Activated naive CD4-positive, alpha-beta T cell treated with anti-CD3 and anti-CD28 coated beads for 36 hours (primary cell): ENCODE measurements around the gene SLC36A1. TPM values are rescaled to one million over a fixed set of nuclear protein-coding genes. Genes with fewer than 3 reads are reported as not detected.
"Not testable (repeated sequence)": the region's sequence is repeated elsewhere in the genome, so short reads cannot be mapped to it uniquely, and the experiment has no call there.

Experiments used
- CTCF ChIA-PET: fragments of 350-600 bp; sonication (Branson Sonifier 250); formaldehyde crosslinking; loops from one replicate; lab custom pipeline; 2021; ENCODE audit warnings: antibody characterized with exemption; lab: Charles Lee
- DNase-seq: peaks from one replicate; pipeline ENCODE4 v3.0.0-alpha.2; 2020
- H3K27ac Mint-ChIP-seq: one replicate; pipeline ENCODE4 v1.8.0; 2021; ENCODE audit warnings: mild to moderate bottlenecking, mixed read lengths
- H3K27me3 Mint-ChIP-seq: one replicate; pipeline ENCODE4 v1.8.0; 2021; ENCODE audit warnings: low read depth, mixed read lengths
- H3K36me3 Mint-ChIP-seq: one replicate; pipeline ENCODE4 v1.8.0; 2021; ENCODE audit warnings: low read depth, mixed read lengths
- H3K4me1 Mint-ChIP-seq: one replicate; pipeline ENCODE4 v1.8.0; 2021; ENCODE audit warnings: low read depth, mixed read lengths
- H3K4me3 Mint-ChIP-seq: one replicate; pipeline ENCODE4 v1.8.0; 2021; ENCODE audit warnings: mild to moderate bottlenecking, moderate library complexity, mixed read lengths
- H3K9me3 Mint-ChIP-seq: one replicate; pipeline ENCODE4 v1.8.0; 2021; ENCODE audit warnings: mixed read lengths
- intact Hi-C: fragments of 100-400 bp; cut with micrococcal nuclease; formaldehyde crosslinking; loops from one replicate; pipeline ENCODE4 v1.15.1; 2023
- total RNA-seq, 2 experiments: library from RNA; stranded (reverse); gene quantifications; one replicate each; pipeline ENCODE4 v1.2.3, GENCODE V29; 2021

Gene SLC36A1
- total RNA-seq, 2 experiments from 2014 or later = 2.6 to 3.1 TPM

- Mint-ChIP-seq H3K9me3 (no peaks in the 10 kb centered on the region), H3K36me3 (no peaks in the 10 kb centered on the region), H3K27me3 (no peaks in the 10 kb centered on the region), H3K27ac (no peak overlapping the region), H3K4me1 (no peaks in the 10 kb centered on the region), H3K4me3 (no peak overlapping the region)
- no peak for DNase-seq
- CTCF ChIA-PET = no interaction called here
- intact Hi-C loops = no loop called here
Measured at GRCh38 chr5:151495320-151495719, 47.9 kb downstream of the SLC36A1 start.

DNA sequence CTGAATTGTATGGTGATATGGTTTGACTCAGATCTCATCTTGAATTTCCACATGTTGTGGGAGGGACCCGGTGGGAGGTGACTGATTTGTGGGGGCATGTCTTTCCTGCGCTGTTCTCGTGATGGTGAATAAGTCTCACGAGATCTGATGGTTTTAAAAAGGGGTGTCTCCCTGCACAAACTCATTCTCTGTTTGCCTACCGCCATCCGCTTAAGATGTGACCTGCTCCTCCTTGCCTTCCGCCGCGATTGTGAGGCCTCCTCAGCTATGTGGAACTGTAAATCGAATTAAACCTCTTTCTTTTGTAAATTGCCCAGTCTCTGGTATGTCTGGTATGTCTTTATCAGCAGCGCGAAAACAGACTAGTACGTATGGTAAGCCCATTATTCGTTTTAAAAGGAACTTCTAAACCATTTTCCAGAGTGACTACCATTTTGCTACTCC, 48.7 kb downstream of the SLC36A1 start:
- H3K4me1 Mint-ChIP-seq = peaks cover 4% of the 10 kb centered on the region
- no peak overlapping the region for H3K4me3 Mint-ChIP-seq
- no peaks in the 10 kb centered on the region for H3K9me3 Mint-ChIP-seq
- CTCF ChIA-PET = no interaction called here
- no peak for DNase-seq
- H3K27ac Mint-ChIP-seq = no peak overlapping the region
- intact Hi-C loops = no loop called here
- no peaks in the 10 kb centered on the region for H3K36me3 Mint-ChIP-seq
- H3K27me3 Mint-ChIP-seq = no peaks in the 10 kb centered on the region

GRCh38 chr5:151497391-151498002, 50.1 kb downstream of the SLC36A1 start:
- H3K4me3 Mint-ChIP-seq = no peak overlapping the region
- DNase-seq = no peak
- no peaks in the 10 kb centered on the region for H3K36me3 Mint-ChIP-seq
- CTCF ChIA-PET = interaction anchor here (0.6 to 1.3 kb wide), 2 partner anchors 25 to 155 kb away, joined by 3 to 4 read pairs; no protein-coding TSS in a partner anchor
- no peak overlapping the region for H3K27ac Mint-ChIP-seq
- no peaks in the 10 kb centered on the region for H3K9me3 Mint-ChIP-seq
- H3K27me3 Mint-ChIP-seq = no peaks in the 10 kb centered on the region
- intact Hi-C loops = no loop called here
- H3K4me1 Mint-ChIP-seq = peaks cover 4% of the 10 kb centered on the region

- H3K9me3 Mint-ChIP-seq = no peaks in the 10 kb centered on the region
- no peak overlapping the region for H3K27ac Mint-ChIP-seq
- no peak for DNase-seq
- H3K4me3 Mint-ChIP-seq = no peak overlapping the region
- H3K36me3 Mint-ChIP-seq = no peaks in the 10 kb centered on the region
- intact Hi-C loops = no loop called here
- peaks cover 4% of the 10 kb centered on the region for H3K4me1 Mint-ChIP-seq
- H3K27me3 Mint-ChIP-seq = no peaks in the 10 kb centered on the region
- CTCF ChIA-PET = interaction anchor here (0.6 to 3.9 kb wide), 5 partner anchors 11 to 171 kb away, joined by 3 to 18 read pairs (median 4); partner anchors contain the start of gene SLC36A1
Measured at GRCh38 chr5:151498395-151499155, 51.2 kb downstream of the SLC36A1 start.

GRCh38 chr5:151499501-151500035, 52.2 kb downstream of the SLC36A1 start:
- Mint-ChIP-seq H3K27ac (no peak overlapping the region), H3K9me3 (no peaks in the 10 kb centered on the region), H3K4me3 (no peak overlapping the region), H3K27me3 (no peaks in the 10 kb centered on the region), H3K36me3 (no peaks in the 10 kb centered on the region), H3K4me1 (peaks cover 4% of the 10 kb centered on the region)
- CTCF ChIA-PET = interaction anchor here (0.6 to 3.9 kb wide), 8 partner anchors 9 to 172 kb away, joined by 3 to 18 read pairs (median 4); partner anchors contain the start of gene SLC36A1
- intact Hi-C loops = loop anchor here (1.0 kb wide), 4 partner anchors 52 to 272 kb away; partner anchors contain the start of genes G3BP1 and SLC36A1
- no peak for DNase-seq

GRCh38 chr5:151504006-151504405, 56.6 kb downstream of the SLC36A1 start:
- Mint-ChIP-seq H3K27ac (no peak overlapping the region), H3K4me1 (peaks cover 4% of the 10 kb centered on the region), H3K27me3 (no peaks in the 10 kb centered on the region), H3K9me3 (no peaks in the 10 kb centered on the region), H3K4me3 (no peak overlapping the region), H3K36me3 (no peaks in the 10 kb centered on the region)
- DNase-seq = no peak
- intact Hi-C loops = no loop called here
- CTCF ChIA-PET = no interaction called here

DNA sequence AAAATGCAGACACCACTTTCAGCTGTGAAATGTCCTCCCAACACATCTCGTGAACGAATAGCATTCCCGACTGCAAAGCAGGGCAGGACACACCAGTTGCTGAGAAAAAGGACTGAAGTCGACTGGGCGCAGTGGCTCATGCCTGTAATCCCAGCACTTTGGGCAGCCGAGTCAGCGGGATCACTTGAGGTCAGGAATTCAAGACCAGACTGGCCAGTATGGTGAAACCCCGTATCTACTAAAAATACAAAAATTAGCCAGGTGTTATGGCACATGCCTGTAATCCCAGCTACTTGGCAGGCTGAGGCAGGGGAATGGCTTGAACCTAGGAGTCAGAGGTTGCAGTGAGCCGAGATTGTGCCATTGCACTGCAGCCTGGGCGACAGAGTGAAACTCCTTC, 60.9 kb downstream of the SLC36A1 start:
- CTCF ChIA-PET = interaction anchor here (0.6 to 2.0 kb wide), 2 partner anchors 61 to 122 kb away, joined by 3 to 8 read pairs; partner anchors contain the start of gene SLC36A1
- intact Hi-C loops, H3K27ac Mint-ChIP-seq, H3K4me1 Mint-ChIP-seq, H3K9me3 Mint-ChIP-seq, H3K27me3 Mint-ChIP-seq, H3K4me3 Mint-ChIP-seq, DNase-seq, H3K36me3 Mint-ChIP-seq: not testable (repeated sequence)

- H3K9me3 Mint-ChIP-seq = no peaks in the 10 kb centered on the region
- CTCF ChIA-PET = interaction anchor here (0.8 to 2.0 kb wide), 4 partner anchors 10 to 265 kb away, joined by 3 to 8 read pairs (median 4); partner anchors contain the start of gene SLC36A1
- H3K4me3 Mint-ChIP-seq = no peak overlapping the region
- H3K4me1 Mint-ChIP-seq = no peaks in the 10 kb centered on the region
- intact Hi-C loops = no loop called here
- H3K27me3 Mint-ChIP-seq = no peaks in the 10 kb centered on the region
- H3K27ac Mint-ChIP-seq = no peak overlapping the region
- no peak for DNase-seq
- H3K36me3 Mint-ChIP-seq = no peaks in the 10 kb centered on the region
Measured at GRCh38 chr5:151509231-151509630, 61.8 kb downstream of the SLC36A1 start.

DNA sequence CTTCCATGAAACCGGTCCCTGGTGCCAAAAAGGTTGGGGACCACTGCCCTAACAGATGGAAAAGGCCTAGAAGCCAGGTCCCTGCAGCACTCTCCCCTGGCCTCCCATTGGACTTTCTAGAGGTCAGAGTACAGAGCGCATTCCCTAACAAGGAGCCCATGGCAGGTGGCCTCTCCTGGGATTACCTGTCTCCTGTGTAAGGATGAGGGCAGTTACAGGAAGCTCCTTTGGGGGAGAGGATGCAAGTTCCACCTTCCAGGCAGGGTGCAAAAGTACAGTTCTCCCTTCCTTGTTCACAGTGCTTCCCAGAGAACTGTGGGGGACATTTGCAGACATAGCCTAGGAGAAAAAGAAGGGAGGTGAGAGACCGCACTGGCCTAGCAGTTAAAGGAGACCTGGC, 62.4 kb downstream of the SLC36A1 start:
- Mint-ChIP-seq H3K27me3 (no peaks in the 10 kb centered on the region), H3K4me3 (no peak overlapping the region), H3K27ac (no peak overlapping the region), H3K36me3 (no peaks in the 10 kb centered on the region), H3K4me1 (no peaks in the 10 kb centered on the region), H3K9me3 (no peaks in the 10 kb centered on the region)
- CTCF ChIA-PET = interaction anchor here (0.8 to 2.0 kb wide), 3 partner anchors 11 to 264 kb away, joined by 4 to 8 read pairs (median 5); partner anchors contain the start of gene SLC36A1
- intact Hi-C loops = no loop called here
- no peak for DNase-seq

DNA sequence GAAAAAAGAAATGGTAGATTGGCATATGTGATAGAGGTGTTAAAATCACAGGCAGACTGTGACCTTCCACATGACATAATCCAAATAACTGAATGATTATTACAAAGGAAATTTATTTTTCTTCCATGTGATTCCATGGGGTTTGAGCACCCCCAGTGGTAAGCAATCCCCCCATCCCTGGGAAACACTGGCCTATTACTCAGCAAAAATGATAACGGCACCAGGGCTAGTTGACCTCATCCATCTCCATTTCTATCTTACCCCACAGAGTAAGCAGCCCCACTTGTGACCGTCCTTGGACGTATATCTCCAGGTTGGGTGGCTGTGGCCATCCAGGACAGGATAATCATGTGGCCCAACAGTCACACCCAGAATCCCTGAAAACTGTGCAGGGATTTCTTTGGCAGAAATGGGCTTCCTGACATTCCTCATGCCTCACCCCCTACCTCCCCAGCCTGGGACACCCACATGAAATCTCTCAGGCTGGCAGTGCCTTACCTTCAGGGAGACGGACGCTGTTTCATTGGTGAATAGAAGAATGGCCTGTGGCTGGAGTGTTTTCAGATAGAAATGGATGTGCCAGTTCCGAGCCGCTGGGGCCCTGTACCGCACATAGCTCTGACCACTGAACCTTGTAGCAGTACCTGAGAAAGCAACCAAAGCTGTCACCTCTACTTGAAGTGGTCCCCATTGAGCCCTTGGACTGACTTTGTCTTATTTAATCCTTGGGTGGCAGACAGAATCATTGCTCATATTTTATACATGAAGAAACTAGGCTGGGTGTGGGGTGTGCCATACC, 69.9 kb downstream of the SLC36A1 start:
- H3K36me3 Mint-ChIP-seq = no peaks in the 10 kb centered on the region
- no peak for DNase-seq
- no peaks in the 10 kb centered on the region for H3K9me3 Mint-ChIP-seq
- CTCF ChIA-PET = no interaction called here
- no peak overlapping the region for H3K27ac Mint-ChIP-seq
- intact Hi-C loops = no loop called here
- H3K4me3 Mint-ChIP-seq = no peak overlapping the region
- H3K4me1 Mint-ChIP-seq = peaks cover 1% of the 10 kb centered on the region
- no peaks in the 10 kb centered on the region for H3K27me3 Mint-ChIP-seq

- peaks cover 5% of the 10 kb centered on the region for H3K4me1 Mint-ChIP-seq
- intact Hi-C loops = loop anchor here (5.0 kb wide), 2 partner anchors 393 to 1043 kb away; no protein-coding TSS in a partner anchor
- no peaks in the 10 kb centered on the region for H3K9me3 Mint-ChIP-seq
- H3K27ac Mint-ChIP-seq = no peak overlapping the region
- no peak for DNase-seq
- CTCF ChIA-PET = interaction anchor here (0.7 to 2.7 kb wide), 8 partner anchors 13 to 251 kb away, joined by 3 to 20 read pairs (median 4); partner anchors contain the start of gene SLC36A1
- no peaks in the 10 kb centered on the region for H3K36me3 Mint-ChIP-seq
- no peak overlapping the region for H3K4me3 Mint-ChIP-seq
- no peaks in the 10 kb centered on the region for H3K27me3 Mint-ChIP-seq
Measured at GRCh38 chr5:151520294-151520693, 72.9 kb downstream of the SLC36A1 start.
